AG09309 (cell line): Measurements from ENCODE around the gene ST3GAL5.

Experiments used
- DNase-seq: peaks from one replicate; pipeline ENCODE4 v3.0.0-alpha.2; 2010; ENCODE audit warnings: low read depth
- H3K4me3 ChIP-seq: 2 replicates; pipeline ENCODE4 v1.5.1; 2011; ENCODE audit warnings: mild to moderate bottlenecking, low read depth, low read length, moderate library complexity; ENCODE audit not compliant: control insufficient read depth
- CTCF ChIP-seq: IDR thresholded peaks from 2 replicates; pipeline ENCODE4 v1.5.1; 2011; ENCODE audit warnings: mild to moderate bottlenecking, low read depth, low read length, inconsistent platforms; ENCODE audit not compliant: insufficient read depth, control insufficient read depth; ENCODE audit errors: missing control alignments

Gene ST3GAL5

DNA sequence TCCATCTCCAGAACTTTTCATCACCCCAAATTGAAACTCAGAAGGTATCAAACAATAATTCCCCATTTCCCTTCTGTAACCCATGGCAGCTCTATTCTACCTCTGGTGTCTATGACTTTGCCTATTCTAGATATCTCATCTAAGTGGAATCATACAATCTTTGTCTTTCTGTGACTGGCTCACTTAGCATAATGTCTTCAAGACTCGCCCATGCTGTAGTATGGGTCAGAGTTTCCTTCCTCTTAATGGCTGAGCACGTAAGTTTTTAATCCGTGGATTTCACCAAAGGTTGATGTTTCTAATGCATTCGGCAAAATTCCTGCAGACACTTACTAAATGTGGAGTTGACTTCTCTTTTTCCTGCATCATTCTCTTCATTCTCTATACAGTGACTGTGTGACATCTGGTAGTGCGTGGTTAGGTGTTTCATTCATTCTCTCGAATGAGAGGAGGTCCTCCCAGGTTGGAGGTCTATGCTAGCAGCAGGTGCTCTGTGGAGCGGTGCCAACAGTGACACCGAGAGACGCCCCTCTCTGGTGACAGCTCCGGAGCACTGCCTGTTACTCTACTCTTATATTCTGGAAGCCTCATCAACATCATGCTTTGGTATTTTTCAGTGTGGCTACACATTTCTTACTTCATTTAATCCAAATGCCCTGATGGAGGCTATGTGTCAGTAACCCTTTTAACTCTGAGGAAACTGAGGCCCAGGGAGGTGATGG, 84.9 kb downstream of the ST3GAL5 start:
- no peak overlapping the region for H3K4me3 ChIP-seq
- TF ChIP-seq CTCF: no peak
- DNase-seq: no peak

DNA sequence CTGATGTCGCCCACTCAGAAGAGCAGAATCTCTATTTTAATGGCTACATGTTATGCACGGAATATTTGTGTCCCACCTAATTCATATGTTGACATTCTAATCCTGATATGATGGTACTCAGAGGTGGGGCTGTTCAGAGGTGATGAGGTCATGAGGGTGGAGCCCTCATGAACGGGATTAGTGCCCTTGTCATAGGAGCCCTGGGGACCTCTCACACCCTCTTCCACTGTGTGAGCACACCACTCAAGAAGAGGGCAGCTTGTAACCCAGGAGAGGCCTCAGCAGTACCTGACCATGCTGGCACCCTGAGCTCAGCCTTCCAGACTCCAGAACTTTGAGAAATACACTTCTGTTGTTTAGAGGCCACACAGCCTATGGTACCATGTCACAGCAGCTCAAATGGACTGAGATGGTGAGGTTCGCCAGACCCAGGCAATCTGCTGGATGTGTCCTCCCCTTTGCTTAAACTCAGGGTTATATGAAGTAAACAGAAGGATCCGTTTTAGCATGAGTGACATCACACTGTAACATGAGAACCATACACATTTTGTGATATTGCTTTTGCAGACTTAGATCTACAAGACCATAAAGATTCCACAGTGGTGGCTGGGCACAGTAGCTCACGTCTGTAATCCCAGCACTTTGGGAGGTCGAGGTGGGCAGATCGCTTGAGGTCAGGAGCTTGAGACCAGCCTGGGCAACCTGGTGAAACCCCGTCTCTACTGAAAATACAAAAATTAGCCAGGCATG, 86.3 kb downstream of the ST3GAL5 start:
- TF ChIP-seq CTCF: no peak
- no peak for DNase-seq
- H3K4me3 ChIP-seq: no peak overlapping the region

GRCh38 chr2:85801871-85802270, 86.9 kb downstream of the ST3GAL5 start:
- H3K4me3 ChIP-seq: no peak overlapping the region
- no peak for DNase-seq
- no peak for TF ChIP-seq CTCF

- no peak for TF ChIP-seq CTCF
- no peak for DNase-seq
- H3K4me3 ChIP-seq: no peak overlapping the region
These were observed 88.2 kb downstream of the ST3GAL5 start for GRCh38 chr2:85800586-85800985.

DNA sequence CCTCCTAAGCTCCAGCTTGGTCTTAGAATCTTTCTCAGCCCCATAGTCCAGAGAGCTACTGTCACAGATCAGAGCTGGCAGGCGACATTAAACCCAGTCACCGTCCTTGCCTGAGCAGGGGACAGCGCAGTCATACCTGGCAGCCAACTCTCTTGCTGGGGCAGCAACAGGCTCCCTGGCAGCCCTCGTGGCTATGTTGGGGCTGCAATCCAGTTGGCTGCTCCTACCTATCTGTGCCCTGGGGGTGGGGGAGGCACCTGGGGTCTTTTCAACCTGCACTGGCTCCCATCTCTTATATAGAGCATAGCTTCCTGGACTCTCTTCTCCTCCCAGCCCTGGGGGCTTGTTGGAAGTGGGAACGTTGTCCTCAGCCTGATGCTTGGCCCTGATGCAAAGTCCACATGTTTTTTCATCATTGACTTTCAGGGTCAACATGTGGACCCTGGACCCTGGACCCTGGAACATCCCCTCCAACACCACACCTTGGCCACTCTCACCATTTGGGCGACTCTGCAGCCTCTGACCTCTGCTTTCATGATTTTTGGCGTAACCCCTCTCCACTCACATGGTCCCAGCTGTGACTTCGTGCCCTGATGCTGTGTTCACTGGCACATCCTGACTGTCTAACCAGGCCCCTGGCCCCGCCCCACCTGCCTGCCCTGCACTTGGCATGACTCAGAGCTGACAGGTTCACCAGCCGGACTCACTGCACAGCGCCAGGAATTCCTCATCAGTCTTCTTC, 89.4 kb downstream of the ST3GAL5 start:
- DNase-seq: no peak
- TF ChIP-seq CTCF: no peak
- H3K4me3 ChIP-seq: no peak overlapping the region

GRCh38 chr2:85797921-85798320, 90.9 kb downstream of the ST3GAL5 start:
- peak; percentile 60 for TF ChIP-seq CTCF
- DNase-seq: no peak
- H3K4me3 ChIP-seq: no peak overlapping the region
